A673 (cell line): Measurements from ENCODE around the gene CST5.

Source experiments
- EZH2 ChIP-seq: fragments of 200-600 bp; sonication (generic); IDR thresholded peaks from 2 replicates; pipeline ENCODE4 v1.6.1; 2017; ENCODE audit warnings: borderline replicate concordance, low read depth, mild to moderate bottlenecking, mixed read lengths, antibody characterized with exemption, low read length; ENCODE audit not compliant: poor library complexity, severe bottlenecking
- TF ChIP-seq, protein P1 (sequence below): fragments of 300-800, 200-600 bp; sonication (generic); conservative IDR thresholded peaks from 2 replicates; pipeline ENCODE4 v1.5.1; 2017; ENCODE audit warnings: low read depth, mild to moderate bottlenecking, antibody characterized with exemption, low read length, moderate library complexity, mixed read lengths

DNA sequence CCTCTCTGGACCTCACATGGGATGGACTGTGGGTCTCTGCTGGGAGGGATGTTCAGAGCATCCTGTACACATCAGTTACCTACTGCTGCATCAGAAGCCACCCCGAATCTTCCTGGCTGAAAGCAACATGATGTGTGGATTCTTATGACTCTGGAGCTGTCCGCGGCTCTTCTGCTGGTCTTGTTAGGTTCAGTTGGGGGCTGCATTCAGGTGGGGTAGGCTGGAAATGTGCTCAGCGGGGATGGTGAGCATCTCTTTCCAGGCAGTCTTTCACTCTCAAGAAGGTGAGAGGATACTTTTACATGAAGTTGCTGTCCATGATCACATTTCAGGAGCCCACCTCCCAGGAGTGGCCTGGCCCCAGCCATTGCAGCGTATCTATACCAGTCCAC, 5.2 kb upstream of the CST5 start:
- TF ChIP-seq, protein P1, sequence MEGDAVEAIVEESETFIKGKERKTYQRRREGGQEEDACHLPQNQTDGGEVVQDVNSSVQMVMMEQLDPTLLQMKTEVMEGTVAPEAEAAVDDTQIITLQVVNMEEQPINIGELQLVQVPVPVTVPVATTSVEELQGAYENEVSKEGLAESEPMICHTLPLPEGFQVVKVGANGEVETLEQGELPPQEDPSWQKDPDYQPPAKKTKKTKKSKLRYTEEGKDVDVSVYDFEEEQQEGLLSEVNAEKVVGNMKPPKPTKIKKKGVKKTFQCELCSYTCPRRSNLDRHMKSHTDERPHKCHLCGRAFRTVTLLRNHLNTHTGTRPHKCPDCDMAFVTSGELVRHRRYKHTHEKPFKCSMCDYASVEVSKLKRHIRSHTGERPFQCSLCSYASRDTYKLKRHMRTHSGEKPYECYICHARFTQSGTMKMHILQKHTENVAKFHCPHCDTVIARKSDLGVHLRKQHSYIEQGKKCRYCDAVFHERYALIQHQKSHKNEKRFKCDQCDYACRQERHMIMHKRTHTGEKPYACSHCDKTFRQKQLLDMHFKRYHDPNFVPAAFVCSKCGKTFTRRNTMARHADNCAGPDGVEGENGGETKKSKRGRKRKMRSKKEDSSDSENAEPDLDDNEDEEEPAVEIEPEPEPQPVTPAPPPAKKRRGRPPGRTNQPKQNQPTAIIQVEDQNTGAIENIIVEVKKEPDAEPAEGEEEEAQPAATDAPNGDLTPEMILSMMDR, result no peak
- TF ChIP-seq EZH2, result no peak
